IMR-90 (cell line): ENCODE results near the gene CRACDL.

ENCODE experiments used
- BHLHE40 ChIP-seq: fragments of 150-350 bp; IDR thresholded peaks from 2 replicates; pipeline ENCODE4 v1.6.1; 2016; ENCODE audit warnings: mild to moderate bottlenecking, low read depth, low read length
- CEBPB ChIP-seq: IDR thresholded peaks from 2 replicates; pipeline ENCODE4 v1.6.1; 2012; ENCODE audit warnings: low read depth, low read length, improper control_type of control experiment
- MAZ ChIP-seq: IDR thresholded peaks from 2 replicates; pipeline ENCODE4 v1.6.1; 2012; ENCODE audit warnings: low read depth, mild to moderate bottlenecking, low read length, improper control_type of control experiment, moderate library complexity, borderline replicate concordance
- NFE2L2 ChIP-seq: fragments of 150-350 bp; IDR thresholded peaks from 2 replicates; pipeline ENCODE4 v1.6.1; 2016; ENCODE audit warnings: low read depth, mild to moderate bottlenecking, low read length
- POLR2A ChIP-seq: IDR thresholded peaks from 2 replicates; pipeline ENCODE4 v1.6.1; 2012; ENCODE audit warnings: mild to moderate bottlenecking, low read depth, low read length
- RAD21 ChIP-seq: IDR thresholded peaks from 2 replicates; pipeline ENCODE4 v1.6.1; 2012; ENCODE audit warnings: low read length, improper control_type of control experiment
- RFX5 ChIP-seq: IDR thresholded peaks from 2 replicates; pipeline ENCODE4 v1.8.0; 2012; ENCODE audit warnings: low read depth, mild to moderate bottlenecking, low read length, moderate library complexity
- SMC3 ChIP-seq: fragments of 150-350 bp; IDR thresholded peaks from 2 replicates; pipeline ENCODE4 v1.6.1; 2016; ENCODE audit warnings: low read depth, mild to moderate bottlenecking, antibody characterized with exemption, low read length, moderate library complexity
- TF ChIP-seq, protein P1 (sequence below): conservative IDR thresholded peaks from 2 replicates; pipeline ENCODE4 v1.5.1; 2012; ENCODE audit warnings: mild to moderate bottlenecking, low read depth, low read length, improper control_type of control experiment
- TF ChIP-seq, protein P2 (sequence below): fragments of 150-350 bp; IDR thresholded peaks from 2 replicates; pipeline ENCODE4 v1.6.1; 2016; ENCODE audit warnings: low read depth, mild to moderate bottlenecking, low read length, moderate library complexity, borderline replicate concordance
- TF ChIP-seq, protein P3 (sequence below): fragments of 150-350 bp; IDR thresholded peaks from 2 replicates; pipeline ENCODE4 v1.6.1; 2017; ENCODE audit warnings: mild to moderate bottlenecking, antibody characterized with exemption, low read length, low read depth

DNA sequence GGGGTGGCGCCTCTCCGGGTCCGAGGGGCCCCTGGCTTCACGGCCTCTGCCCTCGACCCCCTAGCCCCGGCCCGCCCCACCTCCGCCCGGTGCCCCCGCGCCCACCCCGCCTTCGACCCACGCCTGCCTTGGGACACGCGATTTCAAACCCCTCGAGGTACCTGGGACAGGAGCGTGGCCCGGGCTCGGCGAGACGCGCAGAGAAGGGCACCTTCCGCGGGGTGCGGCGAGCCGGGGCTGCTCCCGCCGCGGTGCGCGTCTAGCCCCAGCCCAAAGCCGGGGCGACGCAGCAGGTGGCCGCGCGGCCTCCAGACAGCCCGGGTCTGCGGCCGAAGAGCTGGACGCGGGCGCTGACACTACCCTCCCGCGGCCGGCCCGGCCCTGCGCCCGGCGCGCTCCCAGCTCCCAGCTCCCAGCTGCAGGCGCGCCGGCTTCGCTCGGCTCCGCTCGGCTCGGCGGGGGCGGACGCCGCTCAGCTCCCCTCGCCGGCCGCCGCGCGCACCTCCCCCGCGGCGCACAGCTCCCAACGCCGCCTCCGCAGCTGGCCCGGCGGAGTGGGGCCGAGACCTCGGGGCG, at the start of gene CRACDL:
- TF ChIP-seq POLR2A (no peak), MAZ (no peak), CEBPB (no peak), BHLHE40 (no peak), NFE2L2 (no peak), SMC3 (no peak), RAD21 (no peak), RFX5 (no peak)
- TF ChIP-seq, protein P1, sequence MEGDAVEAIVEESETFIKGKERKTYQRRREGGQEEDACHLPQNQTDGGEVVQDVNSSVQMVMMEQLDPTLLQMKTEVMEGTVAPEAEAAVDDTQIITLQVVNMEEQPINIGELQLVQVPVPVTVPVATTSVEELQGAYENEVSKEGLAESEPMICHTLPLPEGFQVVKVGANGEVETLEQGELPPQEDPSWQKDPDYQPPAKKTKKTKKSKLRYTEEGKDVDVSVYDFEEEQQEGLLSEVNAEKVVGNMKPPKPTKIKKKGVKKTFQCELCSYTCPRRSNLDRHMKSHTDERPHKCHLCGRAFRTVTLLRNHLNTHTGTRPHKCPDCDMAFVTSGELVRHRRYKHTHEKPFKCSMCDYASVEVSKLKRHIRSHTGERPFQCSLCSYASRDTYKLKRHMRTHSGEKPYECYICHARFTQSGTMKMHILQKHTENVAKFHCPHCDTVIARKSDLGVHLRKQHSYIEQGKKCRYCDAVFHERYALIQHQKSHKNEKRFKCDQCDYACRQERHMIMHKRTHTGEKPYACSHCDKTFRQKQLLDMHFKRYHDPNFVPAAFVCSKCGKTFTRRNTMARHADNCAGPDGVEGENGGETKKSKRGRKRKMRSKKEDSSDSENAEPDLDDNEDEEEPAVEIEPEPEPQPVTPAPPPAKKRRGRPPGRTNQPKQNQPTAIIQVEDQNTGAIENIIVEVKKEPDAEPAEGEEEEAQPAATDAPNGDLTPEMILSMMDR: no peak
- TF ChIP-seq, protein P2, sequence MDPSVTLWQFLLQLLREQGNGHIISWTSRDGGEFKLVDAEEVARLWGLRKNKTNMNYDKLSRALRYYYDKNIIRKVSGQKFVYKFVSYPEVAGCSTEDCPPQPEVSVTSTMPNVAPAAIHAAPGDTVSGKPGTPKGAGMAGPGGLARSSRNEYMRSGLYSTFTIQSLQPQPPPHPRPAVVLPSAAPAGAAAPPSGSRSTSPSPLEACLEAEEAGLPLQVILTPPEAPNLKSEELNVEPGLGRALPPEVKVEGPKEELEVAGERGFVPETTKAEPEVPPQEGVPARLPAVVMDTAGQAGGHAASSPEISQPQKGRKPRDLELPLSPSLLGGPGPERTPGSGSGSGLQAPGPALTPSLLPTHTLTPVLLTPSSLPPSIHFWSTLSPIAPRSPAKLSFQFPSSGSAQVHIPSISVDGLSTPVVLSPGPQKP: no peak
- TF ChIP-seq, protein P3, sequence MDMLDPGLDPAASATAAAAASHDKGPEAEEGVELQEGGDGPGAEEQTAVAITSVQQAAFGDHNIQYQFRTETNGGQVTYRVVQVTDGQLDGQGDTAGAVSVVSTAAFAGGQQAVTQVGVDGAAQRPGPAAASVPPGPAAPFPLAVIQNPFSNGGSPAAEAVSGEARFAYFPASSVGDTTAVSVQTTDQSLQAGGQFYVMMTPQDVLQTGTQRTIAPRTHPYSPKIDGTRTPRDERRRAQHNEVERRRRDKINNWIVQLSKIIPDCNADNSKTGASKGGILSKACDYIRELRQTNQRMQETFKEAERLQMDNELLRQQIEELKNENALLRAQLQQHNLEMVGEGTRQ: no peak
